ENCODE results near the gene TMEM176A.

Gene TMEM176A

DNA sequence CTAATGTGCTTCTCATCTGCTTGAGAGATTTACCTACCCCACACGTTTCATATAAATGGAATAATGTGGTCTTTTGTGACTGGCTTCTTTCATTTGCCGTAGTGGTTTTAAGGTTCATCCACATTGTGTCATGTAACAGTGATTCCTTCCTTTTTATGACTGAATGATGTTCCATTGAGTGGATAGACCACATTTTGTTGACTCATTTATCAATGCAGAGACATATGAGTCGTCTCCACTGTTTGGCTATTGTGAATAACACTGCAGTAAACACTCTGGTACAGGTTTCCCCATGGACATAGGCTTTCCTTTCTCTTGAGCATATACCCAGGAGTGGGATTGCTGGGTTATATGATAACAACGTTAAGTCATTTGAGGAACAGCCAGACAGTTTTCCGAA is 49.7 kb downstream of the TMEM176A start:
- no peak for DNase-seq

- no peak for DNase-seq
Observed at GRCh38 chr7:150851492-150852370, 51.2 kb downstream of the TMEM176A start.

- no peak for DNase-seq
Observed at GRCh38 chr7:150852371-150852905, 51.9 kb downstream of the TMEM176A start, which contains the start of gene AOC1. TSS of gene AOC1 (plus strand) at chr7:150852517. CDS start at chr7:150856471, 3,954 bp downstream.

GRCh38 chr7:150854066-150855000 is 53.8 kb downstream of the TMEM176A start:
- DNase-seq: no peak

Data from NCI-H2029 (cell line).